GM13976 (cell line): ENCODE measurements around the gene INVS.
"Not testable (repeated sequence)": the region's sequence is repeated elsewhere in the genome, so short reads cannot be mapped to it uniquely, and the experiment has no call there.

Experiments
- DNase-seq: peaks from one replicate; pipeline ENCODE4 v3.0.0; 2012; ENCODE audit warnings: low spot score
- CTCF ChIP-seq: IDR thresholded peaks from 2 replicates; pipeline ENCODE4 v1.5.1; 2012; ENCODE audit warnings: borderline replicate concordance, mild to moderate bottlenecking; ENCODE audit not compliant: insufficient read depth; ENCODE audit errors: extremely low read depth, missing control alignments, control extremely low read depth
- in situ Hi-C: fragments of 300-500 bp; cut with MboI; formaldehyde crosslinking; loops from one replicate; pipeline ENCODE4 v1.12.0; 2022; ENCODE audit warnings: low sequenced_read_pairs, mixed read lengths, inconsistent platforms; ENCODE audit not compliant: unreplicated experiment

INVS gene

GRCh38 chr9:100131216-100131615, 32.2 kb downstream of the INVS start:
- TF ChIP-seq CTCF = no peak
- in situ Hi-C loops = no loop called here
- DNase-seq = no peak

- no peak for DNase-seq
- TF ChIP-seq CTCF = no peak
- in situ Hi-C loops = no loop called here
Observed at GRCh38 chr9:100131875-100132430, 32.9 kb downstream of the INVS start.

- TF ChIP-seq CTCF = no peak
- DNase-seq = no peak
- in situ Hi-C loops = no loop called here
Observed at GRCh38 chr9:100134731-100135130, 35.7 kb downstream of the INVS start.

GRCh38 chr9:100136799-100137198, 37.8 kb downstream of the INVS start:
- in situ Hi-C loops, DNase-seq: not testable (repeated sequence)

- DNase-seq, in situ Hi-C loops: not testable (repeated sequence)
Observed at GRCh38 chr9:100140303-100140702, 41.3 kb downstream of the INVS start.

GRCh38 chr9:100141862-100142261, 42.8 kb downstream of the INVS start:
- DNase-seq, in situ Hi-C loops: not testable (repeated sequence)

GRCh38 chr9:100145167-100145934, 46.3 kb downstream of the INVS start:
- DNase-seq, in situ Hi-C loops: not testable (repeated sequence)

- in situ Hi-C loops = not testable (repeated sequence)
Observed at GRCh38 chr9:100145976-100146375, 46.9 kb downstream of the INVS start.

GRCh38 chr9:100150214-100150613, 51.2 kb downstream of the INVS start:
- in situ Hi-C loops = no loop called here
- no peak for TF ChIP-seq CTCF
- DNase-seq = no peak

More at GRCh38 chr9:100145976-100146375, 46.9 kb downstream of the INVS start:
- not testable (repeated sequence) for DNase-seq

- in situ Hi-C loops = no loop called here
- TF ChIP-seq CTCF = no peak
- peak; percentile 33 for DNase-seq
Observed at GRCh38 chr9:100160021-100160420, 61.0 kb downstream of the INVS start.
